NCI-H2081 (cell line): Measurements from ENCODE around the gene PRAMEF6.
"Not testable (repeated sequence)": the region's sequence is repeated elsewhere in the genome, so short reads cannot be mapped to it uniquely, and the experiment has no call there.

Source experiments
- DNase-seq, 2 experiments: peaks; one replicate each; lab custom pipeline; 2025; lab: John Stamatoyannopoulos, UW

PRAMEF6 gene

DNA sequence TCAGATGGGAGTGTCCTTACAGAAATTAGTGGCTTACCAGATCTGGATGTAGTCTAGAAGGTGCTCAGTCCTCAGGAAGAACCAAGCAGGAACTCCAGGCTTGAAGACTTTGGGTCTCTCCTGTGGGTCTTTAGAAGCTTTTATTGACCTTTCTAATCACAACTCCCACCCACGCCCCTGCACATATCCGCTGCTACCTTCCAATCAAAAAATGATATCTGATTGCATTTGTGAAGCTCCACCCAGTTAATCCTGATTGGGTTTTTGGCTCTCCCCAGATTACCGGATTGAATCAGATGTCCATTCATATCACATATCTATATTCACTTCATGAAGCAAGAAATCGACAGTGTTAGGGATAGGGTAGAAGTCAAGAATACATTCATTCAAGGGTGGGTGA lies at the start of gene PRAMEF6:
PRAMEF6 (minus strand) TSS at position 101 of the 400 bp plus-strand sequence. CDS start 5,062 bp downstream, outside the sequence.
- not testable (repeated sequence) for DNase-seq

DNA sequence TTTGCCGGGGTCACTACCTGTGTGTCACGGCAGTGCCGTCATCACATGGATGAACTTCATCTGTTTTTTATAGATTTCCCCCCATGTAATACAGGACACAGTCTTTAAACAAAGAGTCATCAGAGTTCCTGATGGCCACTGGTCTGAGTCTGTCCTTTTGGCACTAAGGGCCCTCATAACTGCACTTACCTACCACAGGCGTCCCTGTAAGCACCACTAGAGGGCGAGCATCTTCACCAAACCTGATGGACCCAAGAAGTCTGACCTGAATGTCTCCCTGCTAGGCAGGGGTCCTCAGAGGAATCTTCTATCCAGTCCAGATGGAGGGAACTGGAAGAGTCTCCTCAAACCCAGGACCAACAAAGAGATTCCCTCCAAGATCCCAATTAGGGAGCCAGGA lies 23.0 kb downstream of the PRAMEF6 start:
- DNase-seq, result not testable (repeated sequence)

DNA sequence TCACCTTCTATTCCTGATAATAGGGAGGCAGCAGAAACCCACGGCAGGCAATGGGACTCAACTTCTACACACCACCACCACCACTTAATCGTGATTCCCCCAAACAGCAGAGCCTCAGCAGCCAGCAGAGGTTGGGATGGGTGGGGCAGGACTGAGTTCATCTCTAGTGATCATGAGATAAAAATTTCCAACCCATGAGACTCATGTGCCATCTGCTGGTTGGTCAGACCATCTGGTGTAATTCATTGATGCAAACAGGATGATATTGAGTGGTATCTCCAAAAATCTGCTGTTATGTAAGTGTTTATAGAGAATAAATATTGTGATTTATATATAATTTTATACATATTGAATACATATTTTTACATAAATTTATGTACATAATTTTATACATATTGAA lies 25.6 kb downstream of the PRAMEF6 start:
- DNase-seq, result not testable (repeated sequence)

DNA sequence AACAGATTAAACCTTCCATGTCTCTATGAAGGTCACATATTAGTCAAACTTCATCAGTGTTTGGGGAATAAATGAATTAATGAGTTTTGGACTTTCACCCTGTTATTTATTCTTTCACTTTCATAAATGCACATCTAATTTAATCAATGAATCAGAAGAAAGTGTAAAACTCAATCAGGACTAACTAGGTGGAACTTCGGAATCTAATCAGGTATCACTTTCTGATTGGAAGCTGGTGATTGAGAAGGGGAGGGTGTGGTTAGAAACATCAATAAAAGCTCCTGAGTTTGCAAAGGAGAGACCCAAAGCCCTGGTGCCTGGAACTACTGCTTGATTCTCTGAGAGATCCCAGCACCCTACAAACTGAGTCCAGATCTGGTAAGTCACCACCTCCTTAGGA lies 31.1 kb downstream of the PRAMEF6 start, which contains the start of gene PRAMEF7:
PRAMEF7 (plus strand) TSS at position 301 of the 400 bp plus-strand sequence. CDS start 1,083 bp downstream, outside the sequence.
- DNase-seq, result not testable (repeated sequence)

DNA sequence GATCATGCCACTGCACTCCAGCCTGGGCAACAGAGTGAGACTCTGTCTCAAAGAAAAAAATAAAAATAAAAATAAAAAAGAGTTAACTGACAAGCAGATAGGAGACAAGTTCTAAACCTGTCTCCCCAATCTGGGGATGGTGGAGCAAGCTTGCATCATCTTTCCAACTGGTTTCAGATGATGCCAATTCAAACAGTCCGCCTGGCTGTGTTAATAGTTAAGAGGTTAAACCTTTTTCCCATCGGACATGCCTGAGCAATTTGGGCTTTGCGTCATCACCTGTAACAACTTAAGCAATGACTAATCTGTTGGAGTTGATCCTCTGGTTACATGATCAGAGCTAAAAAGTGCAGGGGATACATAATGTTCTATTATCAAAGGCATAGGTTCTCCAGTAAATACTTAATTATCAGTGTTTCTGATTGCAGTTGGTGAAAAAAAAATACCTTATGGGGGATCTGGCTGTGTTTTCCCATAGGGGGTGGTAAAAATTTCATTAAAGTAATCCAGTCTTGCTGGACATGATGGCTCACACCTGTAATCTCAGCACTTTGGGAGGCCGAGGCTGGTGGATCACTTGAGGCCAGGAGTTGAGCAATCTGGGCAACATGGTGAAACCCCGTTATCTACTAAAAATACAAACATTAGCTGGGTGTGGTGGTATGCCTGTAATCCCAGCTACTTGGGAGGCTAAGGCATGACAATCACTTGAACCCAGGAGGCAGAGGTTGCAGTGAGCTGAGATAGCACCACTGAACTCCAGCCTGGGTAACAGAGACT lies 43.4 kb downstream of the PRAMEF6 start:
- not testable (repeated sequence) for DNase-seq

DNA sequence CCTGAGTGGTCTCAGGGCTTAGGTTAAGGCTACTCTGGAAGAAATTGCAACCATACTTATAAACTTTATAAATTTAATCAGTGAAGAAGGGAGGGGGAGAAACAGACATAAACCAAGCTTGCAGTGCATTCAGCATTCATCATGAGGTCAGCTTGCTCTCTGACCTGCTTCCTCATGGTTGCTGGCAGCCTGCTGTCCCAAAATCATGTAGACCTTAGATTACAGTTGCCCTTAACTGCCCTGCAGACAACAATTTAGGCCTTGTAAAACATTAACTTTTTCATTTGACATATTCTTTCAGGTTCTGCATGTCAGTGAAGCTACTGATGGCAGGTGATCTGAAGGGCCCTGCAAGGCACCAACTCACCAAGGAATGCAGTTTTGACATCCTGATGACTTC lies 48.2 kb downstream of the PRAMEF6 start:
- not testable (repeated sequence) for DNase-seq

DNA sequence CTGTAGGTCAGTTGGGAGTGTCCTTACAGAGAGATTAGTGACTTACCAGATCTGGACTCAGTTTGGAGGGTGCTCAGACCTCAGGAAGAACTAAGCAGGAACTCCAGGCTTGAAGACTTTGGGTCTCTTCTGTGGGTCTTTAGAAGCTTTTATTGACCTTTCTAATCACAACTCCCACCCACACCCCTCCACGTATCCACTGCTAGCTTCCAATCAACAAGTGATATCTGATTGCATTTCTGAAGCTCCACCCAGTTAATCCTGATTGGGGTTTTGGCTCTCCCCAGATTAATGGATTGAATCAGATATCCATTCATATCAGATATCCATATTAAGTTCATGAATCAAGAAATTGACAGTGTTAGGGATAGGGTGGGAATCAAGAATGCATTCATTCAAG lies 49.2 kb downstream of the PRAMEF6 start, which contains the start of gene PRAMEF10:
PRAMEF10 (minus strand) TSS at position 101 of the 400 bp plus-strand sequence. CDS start 2,423 bp downstream, outside the sequence.
- DNase-seq, result not testable (repeated sequence)
